Hepatocyte (in vitro differentiated cells): ENCODE measurements around the gene JAKMIP1.

Experiments
- CTCF ChIP-seq: fragments of 200-600 bp; sonication (generic); IDR thresholded peaks from 2 replicates; pipeline ENCODE4 v1.5.1; 2016; ENCODE audit warnings: antibody characterized with exemption, mild to moderate bottlenecking; ENCODE audit not compliant: poor library complexity
- EZH2phosphoT487 ChIP-seq: fragments of 200-600 bp; sonication (generic); IDR thresholded peaks from one replicate; pipeline ENCODE4 v1.6.1; 2018; ENCODE audit warnings: antibody characterized with exemption, mild to moderate bottlenecking, low read depth, moderate library complexity; ENCODE audit not compliant: unreplicated experiment, severe bottlenecking

- no peak for TF ChIP-seq CTCF
- TF ChIP-seq EZH2phosphoT487: no peak
These were observed 151.1 kb downstream of the JAKMIP1 start for GRCh38 chr4:6049278-6049677.
